Endothelial cell of umbilical vein (primary cell): ENCODE data around the gene HDAC4. TPM values are rescaled to one million over a fixed set of nuclear protein-coding genes. Genes with fewer than 3 reads are reported as not detected.
A peak's percentile ranks its signal among the peaks of the same experiment; 100 is the strongest.

Experiments used
- BruUV-seq: library from RNA; stranded (reverse); fragments of 400-500 nt; replicated peaks from 2 replicates; lab custom pipeline; 2021; lab: Mats Ljungman, UMichigan
- CTCF ChIA-PET: fragments of 300-600, 350-600 bp; sonication (Branson Sonifier 250); formaldehyde crosslinking; loops from one replicate; lab custom pipeline; 2021; ENCODE audit warnings: antibody characterized with exemption, inconsistent platforms; lab: Charles Lee
- POLR2A ChIA-PET: fragments of 300-600, 350-600 bp; sonication (Branson Sonifier 250); formaldehyde crosslinking; loops from one replicate; lab custom pipeline; 2021; ENCODE audit warnings: antibody characterized with exemption, inconsistent platforms; lab: Charles Lee
- DNase-seq: peaks from one replicate; pipeline ENCODE4 v3.0.0-alpha.2; 2011; ENCODE audit warnings: low read depth, low spot score
- FAIRE-seq: peaks from 2 replicates; lab custom pipeline; 2011; peaks lifted over from hg19 to GRCh38; lab: Jason Lieb, UNC
- H2AFZ ChIP-seq: 2 replicates; pipeline ENCODE4 v1.6.0; 2012; ENCODE audit warnings: low read depth, low read length, control low read depth, inconsistent platforms
- H3K27ac ChIP-seq: 2 replicates; pipeline ENCODE4 v1.5.1; 2011; ENCODE audit warnings: low read depth, mild to moderate bottlenecking, control low read depth, low read length, moderate library complexity; ENCODE audit not compliant: insufficient read depth
- H3K27me3 ChIP-seq, 2 experiments: 2 replicates each; pipeline versions ENCODE4 v1.6.0 to v1.6.1; 2011; ENCODE audit warnings: low read length in 2 of 2, mixed read lengths in 1 of 2; ENCODE audit not compliant: control insufficient read depth in 2 of 2, insufficient read depth in 2 of 2
- H3K36me3 ChIP-seq, 2 experiments: 2 replicates in 1 of 2; 3 replicates in 1 of 2; pipeline ENCODE4 v1.5.1; 2011; ENCODE audit warnings: low read length in 2 of 2, mild to moderate bottlenecking in 1 of 2, moderate library complexity in 1 of 2; ENCODE audit not compliant: control insufficient read depth in 2 of 2, insufficient read depth in 2 of 2; ENCODE audit errors: extremely low read depth in 1 of 2
- H3K4me1 ChIP-seq: 3 replicates; pipeline ENCODE4 v1.5.1; 2011; ENCODE audit warnings: mild to moderate bottlenecking, low read length; ENCODE audit not compliant: control insufficient read depth, insufficient read depth; ENCODE audit errors: extremely low read depth
- H3K4me2 ChIP-seq: 2 replicates; pipeline ENCODE4 v1.6.1; 2011; ENCODE audit warnings: low read length, control low read depth, mixed read lengths; ENCODE audit not compliant: insufficient read depth
- H3K4me3 ChIP-seq, 3 experiments: fragments of 200-600 bp in 1 of 3; sonication (generic), shearing (Covaris generic) in 1 of 3; replicated peaks in 1 of 3; 2 replicates each; pipeline ENCODE4 v1.5.1; 2011 to 2016; ENCODE audit warnings: control low read depth in 3 of 3, low read length in 3 of 3, mild to moderate bottlenecking in 2 of 3, inconsistent platforms in 1 of 3, low read depth in 1 of 3, moderate library complexity in 1 of 3; ENCODE audit not compliant: insufficient read depth in 1 of 3
- H3K79me2 ChIP-seq: 2 replicates; pipeline ENCODE4 v1.6.0; 2012; ENCODE audit warnings: low read length, inconsistent platforms; ENCODE audit not compliant: control insufficient read depth, insufficient read depth
- H3K9ac ChIP-seq: replicated peaks from 2 replicates; pipeline ENCODE3; 2011; ENCODE audit warnings: low read length, control low read depth; ENCODE audit not compliant: insufficient read depth; ENCODE audit errors: extremely low read depth
- H3K9me1 ChIP-seq: replicated peaks from 3 replicates; pipeline ENCODE4 v1.6.0; 2011; ENCODE audit warnings: mild to moderate bottlenecking, low read length; ENCODE audit not compliant: control insufficient read depth, insufficient read depth; ENCODE audit errors: extremely low read depth
- H3K9me3 ChIP-seq: replicated peaks from 2 replicates; pipeline ENCODE4 v1.5.1; 2012; ENCODE audit warnings: low read length, inconsistent platforms; ENCODE audit not compliant: control insufficient read depth, insufficient read depth
- H4K20me1 ChIP-seq: replicated peaks from 2 replicates; pipeline ENCODE3; 2011; ENCODE audit warnings: mild to moderate bottlenecking, low read length; ENCODE audit not compliant: control insufficient read depth, insufficient read depth; ENCODE audit errors: extremely low read depth
- FOS ChIP-seq: IDR thresholded peaks from 2 replicates; pipeline ENCODE4 v1.6.1; 2011; ENCODE audit warnings: mild to moderate bottlenecking, low read length, moderate library complexity, borderline replicate concordance; ENCODE audit not compliant: insufficient read depth
- GATA2 ChIP-seq: IDR thresholded peaks from 2 replicates; pipeline ENCODE4 v1.7.0; 2011; ENCODE audit warnings: low read depth, mild to moderate bottlenecking, moderate library complexity, mixed read lengths, low read length; ENCODE audit not compliant: insufficient read length, insufficient read depth
- JUN ChIP-seq: IDR thresholded peaks from 2 replicates; pipeline ENCODE4 v1.6.1; 2011; ENCODE audit warnings: borderline replicate concordance, low read depth; ENCODE audit not compliant: insufficient read length, insufficient read depth
- MYC ChIP-seq: IDR thresholded peaks from one replicate; pipeline ENCODE4 v1.6.1; 2011; ENCODE audit warnings: mild to moderate bottlenecking, low read depth, low read length
- POLR2A ChIP-seq: IDR thresholded peaks from 2 replicates; pipeline ENCODE4 v1.6.1; 2012; ENCODE audit warnings: low read depth, mild to moderate bottlenecking, control low read depth, low read length
- dilution Hi-C: fragments of 300-500 bp; cut with MboI; formaldehyde crosslinking; loops from one replicate; pipeline ENCODE4 v1.15.0; 2019; ENCODE audit warnings: low sequenced_read_pairs; ENCODE audit not compliant: extremely low pct_ligation_motif_present
- intact Hi-C: fragments of 100-400 bp; cut with micrococcal nuclease; formaldehyde crosslinking; loops from one replicate; pipeline ENCODE4 v1.10.0; 2022
- polyA plus RNA-seq, 4 experiments: library from polyadenylated mRNA; depleted of rRNA in 3 of 4; stranded (reverse) in 3 of 4; unstranded in 1 of 4; fragments of >200 nt; gene quantifications; 2 replicates each; pipeline versions ENCODE4 v1.2.1 to v1.2.3, GENCODE V29; 2011 to 2012; ENCODE audit warnings: missing spikeins in 1 of 4
- total RNA-seq: library from RNA; stranded (reverse); gene quantifications from 2 replicates; pipeline ENCODE4 v1.2.3, GENCODE V29; 2021
- TF ChIP-seq, protein P1 (sequence below), 2 donors: IDR thresholded peaks; 1 replicate in 1 of 2; 2 replicates in 1 of 2; pipeline ENCODE4 v1.5.1; 2011; ENCODE audit warnings: low read length in 2 of 2, mild to moderate bottlenecking in 2 of 2, moderate library complexity in 2 of 2, control low read depth in 1 of 2, inconsistent platforms in 1 of 2, low read depth in 1 of 2; ENCODE audit not compliant: insufficient read depth in 1 of 2; ENCODE audit errors: extremely low read depth in 1 of 2

Gene HDAC4
- total and polyA plus RNA-seq, 2 donors (not counting 3 experiments of a cell fraction or from before 2014, with no cell fraction given), result 13.4 to 33.0 TPM

DNA sequence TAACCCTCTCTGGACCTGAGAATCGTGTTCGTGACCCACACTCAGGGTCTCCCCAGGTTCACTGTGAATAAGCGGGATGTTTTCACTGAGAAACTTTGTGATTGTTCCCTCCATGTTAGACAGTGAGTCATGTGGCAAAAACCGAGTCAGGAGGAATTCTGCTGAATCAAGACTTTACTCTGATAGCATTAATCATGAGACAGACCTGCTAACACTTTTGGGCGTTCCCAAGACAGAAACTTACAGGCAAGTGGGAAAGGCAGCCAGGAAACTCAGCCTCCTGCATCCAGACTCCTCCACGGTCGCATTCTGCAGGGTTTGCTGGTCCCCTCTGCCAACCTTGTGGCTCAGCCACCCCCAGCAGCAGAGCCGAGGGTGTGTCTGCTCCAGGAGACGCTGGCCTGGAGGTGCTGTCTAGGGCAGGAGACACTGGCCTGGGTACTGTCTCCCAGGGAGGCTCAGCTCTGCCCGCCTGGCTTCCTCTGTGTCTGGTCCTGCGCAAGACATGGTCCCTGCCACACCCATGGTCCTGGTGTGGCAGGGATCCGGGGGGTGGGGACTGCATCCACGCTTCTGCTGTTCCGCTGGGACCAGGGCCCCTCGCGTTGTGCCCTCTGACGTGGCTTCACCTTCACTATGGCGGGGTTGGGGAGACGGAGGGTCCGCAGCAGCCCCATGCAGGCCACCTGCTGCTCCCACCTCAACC is 375.6 kb downstream of the HDAC4 start:
- no peaks in the 10 kb centered on the region for H3K4me1 ChIP-seq
- H3K9me3 ChIP-seq, result no peaks in the 10 kb centered on the region
- no peak overlapping the region for H3K4me3 ChIP-seq
- dilution Hi-C loops, result no loop called here
- DNase-seq (peak; percentile 50), FAIRE-seq (no peak)
- no peaks in the 10 kb centered on the region for H3K79me2 ChIP-seq
- H3K9me1 ChIP-seq, result no peaks in the 10 kb centered on the region
- peak; percentile 9 for TF ChIP-seq JUN
- TF ChIP-seq, protein P1, sequence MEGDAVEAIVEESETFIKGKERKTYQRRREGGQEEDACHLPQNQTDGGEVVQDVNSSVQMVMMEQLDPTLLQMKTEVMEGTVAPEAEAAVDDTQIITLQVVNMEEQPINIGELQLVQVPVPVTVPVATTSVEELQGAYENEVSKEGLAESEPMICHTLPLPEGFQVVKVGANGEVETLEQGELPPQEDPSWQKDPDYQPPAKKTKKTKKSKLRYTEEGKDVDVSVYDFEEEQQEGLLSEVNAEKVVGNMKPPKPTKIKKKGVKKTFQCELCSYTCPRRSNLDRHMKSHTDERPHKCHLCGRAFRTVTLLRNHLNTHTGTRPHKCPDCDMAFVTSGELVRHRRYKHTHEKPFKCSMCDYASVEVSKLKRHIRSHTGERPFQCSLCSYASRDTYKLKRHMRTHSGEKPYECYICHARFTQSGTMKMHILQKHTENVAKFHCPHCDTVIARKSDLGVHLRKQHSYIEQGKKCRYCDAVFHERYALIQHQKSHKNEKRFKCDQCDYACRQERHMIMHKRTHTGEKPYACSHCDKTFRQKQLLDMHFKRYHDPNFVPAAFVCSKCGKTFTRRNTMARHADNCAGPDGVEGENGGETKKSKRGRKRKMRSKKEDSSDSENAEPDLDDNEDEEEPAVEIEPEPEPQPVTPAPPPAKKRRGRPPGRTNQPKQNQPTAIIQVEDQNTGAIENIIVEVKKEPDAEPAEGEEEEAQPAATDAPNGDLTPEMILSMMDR (IDR thresholded peaks at IDR 0.05; ENCODE audit: extremely low read depth in 1 of 2, insufficient read depth in 1 of 2, low read depth in 1 of 2, low read length in 2 of 2), result no peak
- H3K27ac ChIP-seq, result no peak overlapping the region
- no peak overlapping the region for H3K9ac ChIP-seq
- H3K36me3 ChIP-seq, result no peaks in the 10 kb centered on the region
- CTCF ChIA-PET, result no interaction called here
- intact Hi-C loops, result no loop called here
- no peaks in the 10 kb centered on the region for H4K20me1 ChIP-seq
- H3K27me3 ChIP-seq, result no peaks in the 10 kb centered on the region
- no TSS peak for BruUV-seq
- H2AFZ ChIP-seq, result no peak overlapping the region
- POLR2A ChIA-PET, result no interaction called here
- no peak overlapping the region for H3K4me2 ChIP-seq

DNA sequence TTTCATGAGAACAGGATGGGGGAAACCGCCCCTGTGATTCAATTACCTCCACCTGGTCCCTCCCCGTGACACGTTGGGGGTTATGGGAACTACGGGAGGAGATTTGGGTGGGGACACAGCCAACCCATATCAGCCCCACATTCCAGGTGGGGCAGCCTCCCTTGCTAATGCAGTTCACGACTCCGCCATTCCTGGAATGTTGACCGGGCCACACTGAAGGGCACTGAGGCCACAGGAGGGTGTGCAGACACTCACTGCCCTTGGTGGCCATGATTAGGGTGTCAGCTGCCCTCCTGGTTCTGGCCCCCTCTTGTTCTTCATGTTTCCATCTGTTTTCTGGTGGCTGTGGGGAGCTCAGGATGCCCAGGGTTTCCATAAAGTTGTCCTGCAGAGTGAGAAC is 376.6 kb downstream of the HDAC4 start:
- Histone ChIP-seq H3K4me1 (no peaks in the 10 kb centered on the region), H3K9me1 (no peaks in the 10 kb centered on the region), H3K27me3 (no peaks in the 10 kb centered on the region), H3K9ac (no peak overlapping the region), H3K79me2 (no peaks in the 10 kb centered on the region), H3K27ac (no peak overlapping the region), H3K36me3 (no peaks in the 10 kb centered on the region), H3K4me3 (no peak overlapping the region), H3K4me2 (no peak overlapping the region), H3K9me3 (no peaks in the 10 kb centered on the region), H2AFZ (no peak overlapping the region), H4K20me1 (no peaks in the 10 kb centered on the region)
- dilution Hi-C loops (no loop called here), intact Hi-C loops (no loop called here)
- ChIA-PET POLR2A (no interaction called here), CTCF (interaction anchor here (1.2 kb wide), 1 partner anchor 9 kb away, joined by 3 read pairs; no protein-coding TSS in a partner anchor)
- DNase-seq, result no peak
- no TSS peak for BruUV-seq
- no peak for TF ChIP-seq MYC
- TF ChIP-seq JUN, result no peak
- TF ChIP-seq GATA2, result no peak
- no peak for TF ChIP-seq POLR2A
- TF ChIP-seq, protein P1 (IDR thresholded peaks at IDR 0.05; ENCODE audit: extremely low read depth in 1 of 2, insufficient read depth in 1 of 2, low read depth in 1 of 2, low read length in 2 of 2), result no peak
- no peak for TF ChIP-seq FOS
- FAIRE-seq, result no peak
